ENCODE results near the gene FBXO24.

DNA sequence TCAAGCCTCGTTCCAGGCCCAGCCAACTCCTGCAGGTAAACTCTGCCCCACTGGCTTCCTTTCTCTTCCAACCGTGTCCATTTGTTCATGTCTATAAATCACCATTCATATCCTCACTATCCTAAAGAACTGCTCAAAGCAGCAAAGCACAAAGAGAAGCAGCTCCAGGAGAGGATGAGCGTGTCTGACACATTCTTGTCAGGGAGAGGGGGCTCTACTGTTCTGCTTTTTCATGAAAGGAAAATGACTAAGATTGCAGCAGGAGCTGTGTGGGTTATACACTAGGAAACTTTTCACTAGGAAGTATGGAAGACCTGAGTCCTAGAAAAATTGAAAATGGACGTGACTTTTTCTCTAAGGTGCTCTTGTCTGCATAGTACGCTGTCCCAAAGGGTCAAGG, 30.4 kb upstream of the FBXO24 start:
- TF ChIP-seq, protein P1, sequence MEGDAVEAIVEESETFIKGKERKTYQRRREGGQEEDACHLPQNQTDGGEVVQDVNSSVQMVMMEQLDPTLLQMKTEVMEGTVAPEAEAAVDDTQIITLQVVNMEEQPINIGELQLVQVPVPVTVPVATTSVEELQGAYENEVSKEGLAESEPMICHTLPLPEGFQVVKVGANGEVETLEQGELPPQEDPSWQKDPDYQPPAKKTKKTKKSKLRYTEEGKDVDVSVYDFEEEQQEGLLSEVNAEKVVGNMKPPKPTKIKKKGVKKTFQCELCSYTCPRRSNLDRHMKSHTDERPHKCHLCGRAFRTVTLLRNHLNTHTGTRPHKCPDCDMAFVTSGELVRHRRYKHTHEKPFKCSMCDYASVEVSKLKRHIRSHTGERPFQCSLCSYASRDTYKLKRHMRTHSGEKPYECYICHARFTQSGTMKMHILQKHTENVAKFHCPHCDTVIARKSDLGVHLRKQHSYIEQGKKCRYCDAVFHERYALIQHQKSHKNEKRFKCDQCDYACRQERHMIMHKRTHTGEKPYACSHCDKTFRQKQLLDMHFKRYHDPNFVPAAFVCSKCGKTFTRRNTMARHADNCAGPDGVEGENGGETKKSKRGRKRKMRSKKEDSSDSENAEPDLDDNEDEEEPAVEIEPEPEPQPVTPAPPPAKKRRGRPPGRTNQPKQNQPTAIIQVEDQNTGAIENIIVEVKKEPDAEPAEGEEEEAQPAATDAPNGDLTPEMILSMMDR (conservative IDR thresholded peaks at IDR 0.05; ENCODE audit: low read length) = no peak
- no peak for TF ChIP-seq EZH2phosphoT487 (IDR thresholded peaks at IDR 0.05; ENCODE audit: borderline replicate concordance, low read depth, low read length)
